HepG2 (cell line): Measurements from ENCODE around the gene SWI5. TPM values are rescaled to one million over a fixed set of nuclear protein-coding genes. Genes with fewer than 3 reads are reported as not detected.

ENCODE experiments used
- EEA1 ChIP-seq: sonication (generic); formaldehyde crosslinking; IDR thresholded peaks from 2 replicates; pipeline ENCODE4 v1.5.1; 2020; ENCODE audit warnings: mild to moderate bottlenecking, missing genetic modification reagents, borderline replicate concordance
- ETV5 ChIP-seq: IDR thresholded peaks from 2 replicates; pipeline ENCODE4 v1.6.1; 2018; ENCODE audit warnings: missing biosample characterization, missing genetic modification reagents, inconsistent platforms, borderline replicate concordance
- GLI4 ChIP-seq: sonication (generic); formaldehyde crosslinking; IDR thresholded peaks from 2 replicates; pipeline ENCODE4 v1.5.1; 2020; ENCODE audit warnings: missing genetic modification reagents, mild to moderate bottlenecking, moderate library complexity, borderline replicate concordance
- HOXA5 ChIP-seq: sonication (generic); formaldehyde crosslinking; IDR thresholded peaks from 2 replicates; pipeline ENCODE4 v1.4.0; 2020; ENCODE audit warnings: missing genetic modification reagents
- PHF20 ChIP-seq: sonication (generic); formaldehyde crosslinking; IDR thresholded peaks from 2 replicates; pipeline ENCODE4 v1.5.0; 2020; ENCODE audit warnings: mild to moderate bottlenecking, missing genetic modification reagents
- XRCC5 ChIP-seq: fragments of 200-400 bp; formaldehyde crosslinking; optimal IDR thresholded peaks from 2 replicates; pipeline ENCODE3; 2017; ENCODE audit warnings: mild to moderate bottlenecking, low read length
- ZNF224 ChIP-seq: sonication (generic); formaldehyde crosslinking; IDR thresholded peaks from 2 replicates; pipeline ENCODE4 v1.5.0; 2020; ENCODE audit warnings: mild to moderate bottlenecking, missing genetic modification reagents
- ZNF251 ChIP-seq: sonication (generic); formaldehyde crosslinking; IDR thresholded peaks from 2 replicates; pipeline ENCODE4 v1.9.0; 2021; ENCODE audit warnings: mild to moderate bottlenecking, missing genetic modification reagents
- ZNF383 ChIP-seq: sonication (generic); formaldehyde crosslinking; IDR thresholded peaks from 2 replicates; pipeline ENCODE4 v1.4.0; 2020; ENCODE audit warnings: missing genetic modification reagents, mild to moderate bottlenecking, borderline replicate concordance
- ZNF441 ChIP-seq: sonication (generic); formaldehyde crosslinking; IDR thresholded peaks from 2 replicates; pipeline ENCODE4 v1.7.0; 2021; ENCODE audit warnings: missing genetic modification reagents, borderline replicate concordance
- ZNF660 ChIP-seq: sonication (generic); formaldehyde crosslinking; IDR thresholded peaks from 2 replicates; pipeline ENCODE4 v1.5.1; 2020; ENCODE audit warnings: mild to moderate bottlenecking, low read depth, missing genetic modification reagents, borderline replicate concordance
- ZNF678 ChIP-seq: sonication (generic); formaldehyde crosslinking; IDR thresholded peaks from 2 replicates; pipeline ENCODE4 v1.4.0; 2020; ENCODE audit warnings: mild to moderate bottlenecking, missing genetic modification reagents
- ZNF850 ChIP-seq: sonication (generic); formaldehyde crosslinking; conservative IDR thresholded peaks from 2 replicates; pipeline ENCODE4 v1.9.0; 2021; ENCODE audit warnings: mild to moderate bottlenecking, missing genetic modification reagents
- polyA plus RNA-seq, 8 experiments: library from polyadenylated mRNA; depleted of rRNA in 3 of 8; stranded (reverse) in 7 of 8; unstranded in 1 of 8; fragments of >200 nt; fragmentation: Illumina TruSeq in 4 of 8; extraction: Trizol in 4 of 8; gene quantifications; 2 replicates each; pipeline versions ENCODE4 v1.2.1 to v1.2.3, GENCODE V29; 2011 to 2016; ENCODE audit warnings: low read depth in 4 of 8, missing spikeins in 1 of 8, mixed read lengths in 1 of 8; ENCODE audit not compliant: insufficient read depth in 1 of 8
- total RNA-seq, 5 experiments: library from RNA; depleted of rRNA; stranded (reverse); fragments of >200 nt; fragmentation: Illumina TruSeq; extraction: Trizol; gene quantifications; 2 replicates each; pipeline ENCODE4 v1.2.3, GENCODE V29; 2016; ENCODE audit warnings: low read depth in 1 of 5
- TF ChIP-seq, protein P1 (sequence below): sonication (generic); formaldehyde crosslinking; IDR thresholded peaks from 2 replicates; pipeline ENCODE4 v1.4.0; 2020; ENCODE audit warnings: missing genetic modification reagents; ENCODE audit errors: not compliant biosample characterization
- TF ChIP-seq, protein P2 (sequence below): sonication (generic); formaldehyde crosslinking; IDR thresholded peaks from 2 replicates; pipeline ENCODE4 v1.5.0; 2020; ENCODE audit warnings: missing genetic modification reagents
- TF ChIP-seq, protein P3 (sequence below): sonication (generic); formaldehyde crosslinking; IDR thresholded peaks from 2 replicates; pipeline ENCODE4 v1.5.1; 2020; ENCODE audit warnings: missing genetic modification reagents, mild to moderate bottlenecking, borderline replicate concordance
- TF ChIP-seq, protein P4 (sequence below): sonication (generic); formaldehyde crosslinking; IDR thresholded peaks from 2 replicates; pipeline ENCODE4 v1.5.0; 2020; ENCODE audit warnings: missing genetic modification reagents, mild to moderate bottlenecking, borderline replicate concordance
- TF ChIP-seq, protein P5 (sequence below): sonication (generic); IDR thresholded peaks from 2 replicates; pipeline ENCODE4 v1.6.1; 2016; ENCODE audit warnings: low read depth, borderline replicate concordance
- TF ChIP-seq, protein P6 (sequence below): sonication (generic); formaldehyde crosslinking; conservative IDR thresholded peaks from 2 replicates; pipeline ENCODE4 v1.4.0; 2020; ENCODE audit warnings: mild to moderate bottlenecking, missing genetic modification reagents, moderate library complexity

SWI5 gene
- total and polyA plus RNA-seq, 2 of the 13 experiments (the other 11 are each of a cell fraction or from before 2014, with no cell fraction given) = 39.2 to 41.0 TPM

DNA sequence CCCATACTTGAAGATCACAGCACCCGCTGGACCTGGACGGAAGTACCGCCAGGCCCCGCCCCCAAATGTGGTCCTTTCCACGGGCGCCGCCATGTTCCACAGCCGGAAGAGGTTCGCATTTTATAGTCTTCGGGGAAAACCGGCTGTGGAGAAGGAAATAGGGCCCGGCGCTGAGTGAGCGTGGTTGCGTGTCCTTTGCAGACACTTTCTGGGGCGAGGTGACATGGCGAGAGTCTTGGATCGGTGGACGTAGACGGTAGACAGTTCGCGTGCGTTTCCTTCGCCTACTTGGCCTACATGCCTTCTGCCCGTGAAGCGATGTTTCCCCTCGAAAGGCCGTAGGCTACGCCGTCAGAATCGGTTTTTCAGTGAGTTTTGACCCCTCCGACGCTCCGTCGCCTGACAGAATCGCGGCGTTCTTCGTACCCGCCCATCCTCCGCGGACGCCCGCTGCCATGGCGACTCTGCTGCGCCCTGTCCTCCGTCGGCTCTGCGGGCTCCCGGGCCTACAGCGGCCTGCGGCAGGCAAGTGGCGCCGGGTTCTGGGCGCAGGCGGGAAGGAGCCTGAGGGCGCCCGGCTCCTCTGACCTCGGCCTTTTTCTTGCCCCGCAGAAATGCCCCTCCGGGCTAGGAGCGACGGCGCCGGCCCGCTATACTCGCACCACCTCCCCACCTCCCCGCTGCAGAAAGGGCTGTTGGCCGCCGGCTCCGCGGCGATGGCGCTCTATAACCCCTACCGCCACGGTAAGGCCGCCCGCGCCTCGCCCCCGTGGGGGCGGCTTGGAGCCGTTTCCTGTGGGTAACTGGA is 46.5 kb downstream of the SWI5 start, which contains the start of the genes COQ4 and TRUB2 (continued):
- TF ChIP-seq XRCC5 = peak; percentile 84
- TF ChIP-seq HOXA5 (CRISPR knock-in tag) = peak; percentile 45
- TF ChIP-seq ETV5 (CRISPR knock-in tag) = peak; percentile 57; the same call in 1 of the 2 replicates
- no peak; the same call in 1 of the 2 replicates for TF ChIP-seq EEA1 (CRISPR knock-in tag)
- TF ChIP-seq, protein P1, sequence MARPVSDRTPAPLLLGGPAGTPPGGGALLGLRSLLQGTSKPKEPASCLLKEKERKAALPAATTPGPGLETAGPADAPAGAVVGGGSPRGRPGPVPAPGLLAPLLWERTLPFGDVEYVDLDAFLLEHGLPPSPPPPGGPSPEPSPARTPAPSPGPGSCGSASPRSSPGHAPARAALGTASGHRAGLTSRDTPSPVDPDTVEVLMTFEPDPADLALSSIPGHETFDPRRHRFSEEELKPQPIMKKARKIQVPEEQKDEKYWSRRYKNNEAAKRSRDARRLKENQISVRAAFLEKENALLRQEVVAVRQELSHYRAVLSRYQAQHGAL (CRISPR knock-in tag) = no peak
- TF ChIP-seq PHF20 = peak; percentile 98
- TF ChIP-seq ZNF850 = peak; percentile 82; the same call in 1 of the 2 replicates
- no peak for TF ChIP-seq ZNF251 (CRISPR knock-in tag)
- TF ChIP-seq ZNF678 (CRISPR knock-in tag) = no peak
- no peak for TF ChIP-seq ZNF224 (CRISPR knock-in tag)
- TF ChIP-seq, protein P2, sequence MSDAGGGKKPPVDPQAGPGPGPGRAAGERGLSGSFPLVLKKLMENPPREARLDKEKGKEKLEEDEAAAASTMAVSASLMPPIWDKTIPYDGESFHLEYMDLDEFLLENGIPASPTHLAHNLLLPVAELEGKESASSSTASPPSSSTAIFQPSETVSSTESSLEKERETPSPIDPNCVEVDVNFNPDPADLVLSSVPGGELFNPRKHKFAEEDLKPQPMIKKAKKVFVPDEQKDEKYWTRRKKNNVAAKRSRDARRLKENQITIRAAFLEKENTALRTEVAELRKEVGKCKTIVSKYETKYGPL (CRISPR knock-in tag) = no peak
- TF ChIP-seq, protein P3, sequence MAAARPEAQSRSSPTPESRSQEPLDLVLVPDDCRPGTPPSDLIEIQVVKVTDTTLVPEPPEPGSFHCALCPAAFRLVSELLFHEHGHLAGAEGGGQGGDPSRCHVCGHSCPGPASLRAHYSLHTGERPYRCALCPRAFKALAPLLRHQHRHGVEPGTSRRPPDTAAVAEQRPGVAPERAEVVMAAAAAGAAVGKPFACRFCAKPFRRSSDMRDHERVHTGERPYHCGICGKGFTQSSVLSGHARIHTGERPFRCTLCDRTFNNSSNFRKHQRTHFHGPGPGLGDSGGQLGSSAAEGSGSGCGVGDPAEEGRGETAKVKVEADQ (CRISPR knock-in tag) = no peak; the same call in 1 of the 2 replicates
- TF ChIP-seq, protein P4, sequence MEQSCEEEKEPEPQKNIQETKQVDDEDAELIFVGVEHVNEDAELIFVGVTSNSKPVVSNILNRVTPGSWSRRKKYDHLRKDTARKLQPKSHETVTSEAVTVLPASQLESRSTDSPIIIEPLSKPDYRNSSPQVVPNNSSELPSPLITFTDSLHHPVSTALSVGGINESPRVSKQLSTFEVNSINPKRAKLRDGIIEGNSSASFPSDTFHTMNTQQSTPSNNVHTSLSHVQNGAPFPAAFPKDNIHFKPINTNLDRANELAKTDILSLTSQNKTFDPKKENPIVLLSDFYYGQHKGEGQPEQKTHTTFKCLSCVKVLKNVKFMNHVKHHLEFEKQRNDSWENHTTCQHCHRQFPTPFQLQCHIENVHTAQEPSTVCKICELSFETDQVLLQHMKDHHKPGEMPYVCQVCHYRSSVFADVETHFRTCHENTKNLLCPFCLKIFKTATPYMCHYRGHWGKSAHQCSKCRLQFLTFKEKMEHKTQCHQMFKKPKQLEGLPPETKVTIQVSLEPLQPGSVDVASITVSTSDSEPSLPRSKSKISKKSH (CRISPR knock-in tag) = peak; percentile 78; the same call in 1 of the 2 replicates
- TF ChIP-seq, protein P5, sequence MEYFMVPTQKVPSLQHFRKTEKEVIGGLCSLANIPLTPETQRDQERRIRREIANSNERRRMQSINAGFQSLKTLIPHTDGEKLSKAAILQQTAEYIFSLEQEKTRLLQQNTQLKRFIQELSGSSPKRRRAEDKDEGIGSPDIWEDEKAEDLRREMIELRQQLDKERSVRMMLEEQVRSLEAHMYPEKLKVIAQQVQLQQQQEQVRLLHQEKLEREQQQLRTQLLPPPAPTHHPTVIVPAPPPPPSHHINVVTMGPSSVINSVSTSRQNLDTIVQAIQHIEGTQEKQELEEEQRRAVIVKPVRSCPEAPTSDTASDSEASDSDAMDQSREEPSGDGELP = no peak
- TF ChIP-seq ZNF441 = peak; percentile 76
- TF ChIP-seq ZNF383 (CRISPR knock-in tag) = no peak
- TF ChIP-seq ZNF660 (CRISPR knock-in tag) = no peak
- TF ChIP-seq GLI4 = peak; percentile 73; the same call in 1 of the 2 replicates
- TF ChIP-seq, protein P6, sequence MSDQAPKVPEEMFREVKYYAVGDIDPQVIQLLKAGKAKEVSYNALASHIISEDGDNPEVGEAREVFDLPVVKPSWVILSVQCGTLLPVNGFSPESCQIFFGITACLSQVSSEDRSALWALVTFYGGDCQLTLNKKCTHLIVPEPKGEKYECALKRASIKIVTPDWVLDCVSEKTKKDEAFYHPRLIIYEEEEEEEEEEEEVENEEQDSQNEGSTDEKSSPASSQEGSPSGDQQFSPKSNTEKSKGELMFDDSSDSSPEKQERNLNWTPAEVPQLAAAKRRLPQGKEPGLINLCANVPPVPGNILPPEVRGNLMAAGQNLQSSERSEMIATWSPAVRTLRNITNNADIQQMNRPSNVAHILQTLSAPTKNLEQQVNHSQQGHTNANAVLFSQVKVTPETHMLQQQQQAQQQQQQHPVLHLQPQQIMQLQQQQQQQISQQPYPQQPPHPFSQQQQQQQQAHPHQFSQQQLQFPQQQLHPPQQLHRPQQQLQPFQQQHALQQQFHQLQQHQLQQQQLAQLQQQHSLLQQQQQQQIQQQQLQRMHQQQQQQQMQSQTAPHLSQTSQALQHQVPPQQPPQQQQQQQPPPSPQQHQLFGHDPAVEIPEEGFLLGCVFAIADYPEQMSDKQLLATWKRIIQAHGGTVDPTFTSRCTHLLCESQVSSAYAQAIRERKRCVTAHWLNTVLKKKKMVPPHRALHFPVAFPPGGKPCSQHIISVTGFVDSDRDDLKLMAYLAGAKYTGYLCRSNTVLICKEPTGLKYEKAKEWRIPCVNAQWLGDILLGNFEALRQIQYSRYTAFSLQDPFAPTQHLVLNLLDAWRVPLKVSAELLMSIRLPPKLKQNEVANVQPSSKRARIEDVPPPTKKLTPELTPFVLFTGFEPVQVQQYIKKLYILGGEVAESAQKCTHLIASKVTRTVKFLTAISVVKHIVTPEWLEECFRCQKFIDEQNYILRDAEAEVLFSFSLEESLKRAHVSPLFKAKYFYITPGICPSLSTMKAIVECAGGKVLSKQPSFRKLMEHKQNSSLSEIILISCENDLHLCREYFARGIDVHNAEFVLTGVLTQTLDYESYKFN (CRISPR knock-in tag) = peak; percentile 69
